Esophagus muscularis mucosa (tissue), 4 donors: Measurements from ENCODE around the gene PEX14. TPM values are rescaled to one million over a fixed set of nuclear protein-coding genes. Genes with fewer than 3 reads are reported as not detected.

Source experiments
- DNase-seq: peaks from one replicate; pipeline ENCODE4 v3.0.0-alpha.2; 2017; ENCODE audit errors: extremely low spot score
- H3K27ac ChIP-seq, 4 donors: fragments of 200-600 bp; sonication (generic); replicated peaks in 1 of 4; 1 replicate in 3 of 4; 2 replicates in 1 of 4; pipeline ENCODE4 v1.5.1; 2016 to 2019; ENCODE audit warnings: mild to moderate bottlenecking in 1 of 4
- H3K27me3 ChIP-seq, 4 donors: fragments of 200-600 bp; sonication (generic); one replicate each; pipeline versions ENCODE4 v1.5.1 to v1.6.0; 2016 to 2019
- H3K36me3 ChIP-seq, 4 donors: fragments of 200-600 bp; sonication (generic); one replicate each; pipeline ENCODE4 v1.5.1; 2016 to 2019
- H3K4me1 ChIP-seq, 4 donors: fragments of 200-600 bp; sonication (generic); one replicate each; pipeline ENCODE4 v1.5.1; 2016 to 2019
- H3K4me3 ChIP-seq, 4 donors: fragments of 200-600 bp; sonication (generic); 1 replicate in 2 of 4; 2 replicates in 2 of 4; pipeline ENCODE4 v1.5.1; 2016 to 2019; ENCODE audit warnings: mild to moderate bottlenecking in 4 of 4, moderate library complexity in 1 of 4
- H3K9me3 ChIP-seq, 4 donors: fragments of 200-600 bp; sonication (generic); 1 replicate in 3 of 4; 2 replicates in 1 of 4; pipeline ENCODE4 v1.5.1; 2016 to 2019
- CTCF ChIP-seq, 3 experiments: fragments of 200-600 bp in 2 of 3; fragments of 450-650 bp in 1 of 3; sonication (generic) in 2 of 3; IDR thresholded peaks; one replicate each; pipeline ENCODE4 v1.5.1; 2017 to 2019; ENCODE audit warnings: antibody characterized with exemption in 3 of 3, mild to moderate bottlenecking in 2 of 3, moderate library complexity in 1 of 3
- EP300 ChIP-seq: sonication (generic); formaldehyde crosslinking; IDR thresholded peaks from one replicate; pipeline ENCODE4 v1.6.1; 2017; ENCODE audit warnings: antibody characterized with exemption
- POLR2A ChIP-seq: fragments of 450-650 bp; IDR thresholded peaks from one replicate; pipeline ENCODE4 v1.6.1; 2017; ENCODE audit warnings: antibody characterized with exemption, moderate library complexity, mild to moderate bottlenecking, low read depth
- POLR2AphosphoS5 ChIP-seq, 2 donors: sonication (generic); formaldehyde crosslinking; IDR thresholded peaks; one replicate each; pipeline ENCODE4 v1.6.1; 2017; ENCODE audit warnings: antibody characterized with exemption in 2 of 2
- WGBS: methylation state at CpG from one replicate; pipeline ENCODE4 v1.1.5; 2018; 5-methylcytosine and 5-hydroxymethylcytosine counted together
- intact Hi-C: fragments of 100-400 bp; cut with DNase I; formaldehyde crosslinking; loops from one replicate; pipeline ENCODE4 v1.15.1; 2023
- total RNA-seq, 4 donors: library from RNA; depleted of rRNA; stranded (reverse); fragments of >200 nt; gene quantifications; one replicate each; pipeline versions ENCODE4 v1.1.0 to v1.2.1, GENCODE V29; 2016

Gene PEX14
- total RNA-seq, 4 donors from 2014 or later, result 16.2 to 24.2 (median 20.1) TPM

DNA sequence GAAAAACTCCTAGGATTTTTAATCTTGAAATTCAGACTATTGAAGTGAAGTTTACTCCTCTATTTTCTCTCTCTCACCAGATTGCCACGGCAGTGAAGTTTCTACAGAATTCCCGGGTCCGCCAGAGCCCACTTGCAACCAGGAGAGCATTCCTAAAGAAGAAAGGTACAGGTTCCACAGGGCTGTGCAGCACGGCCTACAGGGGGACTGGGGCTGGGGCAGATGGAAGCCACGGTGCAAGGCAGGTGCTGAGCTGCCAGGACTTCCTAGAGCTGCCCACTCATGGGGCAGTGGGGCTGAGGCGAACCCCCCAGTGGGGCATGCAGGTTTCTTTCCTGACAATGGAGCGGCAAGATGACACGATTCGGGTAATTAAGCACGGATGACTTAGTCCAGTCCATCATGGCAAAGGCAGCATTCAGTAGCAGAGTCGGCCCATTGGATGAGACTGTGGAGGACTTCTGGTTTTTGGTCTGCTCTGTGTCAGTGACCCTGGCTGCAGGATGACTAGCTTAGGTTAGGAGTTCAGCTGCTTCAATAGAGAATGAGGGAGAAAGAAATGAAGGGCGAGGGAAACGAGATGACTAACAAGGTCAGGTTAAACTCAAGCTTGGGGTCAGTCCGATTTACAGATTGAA lies 61.5 kb downstream of the PEX14 start:
- 89% methylated on average over 12 of the region's 14 CpGs for WGBS
- DNase-seq, result no peak
- H3K9me3 ChIP-seq, result no peaks in the 10 kb centered on the region
- H3K4me1 ChIP-seq, result peaks cover 33 to 37% (median 35%) of the 10 kb centered on the region in 4 donors
- H3K4me3 ChIP-seq, result no peak overlapping the region
- H3K27me3 ChIP-seq, result no peaks in the 10 kb centered on the region
- H3K27ac ChIP-seq, result no peak overlapping the region
- TF ChIP-seq POLR2AphosphoS5 (IDR thresholded peaks at IDR 0.05) (no peak), POLR2A (no peak), EP300 (no peak), CTCF (IDR thresholded peaks at IDR 0.05) (no peak)
- intact Hi-C loops, result no loop called here
- peaks cover 0 to 23% (median 4%) of the 10 kb centered on the region in 4 donors for H3K36me3 ChIP-seq

- H3K27me3 ChIP-seq, result no peaks in the 10 kb centered on the region
- no peak for DNase-seq
- WGBS, result 88% methylated on average over 12 of the region's 15 CpGs
- no peak overlapping the region for H3K27ac ChIP-seq
- H3K4me1 ChIP-seq, result peaks cover 33 to 37% (median 34%) of the 10 kb centered on the region in 4 donors
- no peak overlapping the region for H3K4me3 ChIP-seq
- H3K9me3 ChIP-seq, result no peaks in the 10 kb centered on the region
- intact Hi-C loops, result no loop called here
- no peak for TF ChIP-seq CTCF (IDR thresholded peaks at IDR 0.05)
- no peak for TF ChIP-seq POLR2AphosphoS5 (IDR thresholded peaks at IDR 0.05)
- TF ChIP-seq EP300, result no peak
- TF ChIP-seq POLR2A, result no peak
- peaks cover 0 to 23% (median 8%) of the 10 kb centered on the region in 4 donors for H3K36me3 ChIP-seq
These were observed 62.5 kb downstream of the PEX14 start for GRCh38 chr1:10537082-10537766.

DNA sequence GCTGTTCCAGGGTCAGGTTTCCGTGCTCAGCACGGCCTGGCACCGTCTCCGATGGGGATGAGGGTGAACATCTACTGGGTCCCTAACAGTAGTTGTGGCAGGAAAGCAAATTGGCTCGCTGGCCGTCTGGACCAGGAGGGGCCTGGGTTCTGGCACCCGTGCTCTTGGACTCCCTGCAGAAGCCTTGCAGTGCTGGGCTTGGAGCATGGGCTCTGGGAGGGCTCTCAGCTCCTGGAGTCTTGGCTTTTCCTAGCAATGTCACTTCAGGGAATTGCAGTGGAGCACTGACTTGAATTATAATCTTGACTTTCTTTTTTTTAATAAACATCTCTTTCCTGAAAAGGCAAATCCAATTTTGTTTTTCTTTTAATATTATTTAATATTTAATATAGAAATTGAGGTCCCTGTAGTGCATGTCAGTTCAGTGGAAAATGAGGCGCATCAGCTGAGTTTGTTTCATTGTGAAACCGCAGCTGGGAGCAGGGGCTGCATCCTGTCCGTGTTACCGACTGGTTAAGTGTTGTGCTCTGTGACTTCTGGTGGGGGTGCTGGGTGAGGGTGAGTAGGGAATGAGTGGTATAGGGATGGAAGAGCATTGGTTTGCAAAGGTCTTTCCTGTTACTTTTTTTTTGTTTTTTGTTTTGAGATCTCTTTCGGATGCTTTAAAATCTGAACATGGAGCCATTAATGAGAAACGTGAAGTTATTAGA lies 64.1 kb downstream of the PEX14 start:
- Histone ChIP-seq H3K4me3 (no peak overlapping the region), H3K27me3 (no peaks in the 10 kb centered on the region), H3K9me3 (no peaks in the 10 kb centered on the region), H3K4me1 (peaks cover 33 to 37% (median 34%) of the 10 kb centered on the region in 4 donors), H3K27ac (peak overlapping the region; percentile 18 to 81 (median 68)), H3K36me3 (peaks cover 0 to 23% (median 9%) of the 10 kb centered on the region in 4 donors)
- no peak for DNase-seq
- WGBS, result 59% methylated on average over 13 of the region's 13 CpGs
- intact Hi-C loops, result no loop called here
- TF ChIP-seq POLR2A (no peak), CTCF (IDR thresholded peaks at IDR 0.05) (no peak), EP300 (no peak), POLR2AphosphoS5 (IDR thresholded peaks at IDR 0.05) (no peak)

DNA sequence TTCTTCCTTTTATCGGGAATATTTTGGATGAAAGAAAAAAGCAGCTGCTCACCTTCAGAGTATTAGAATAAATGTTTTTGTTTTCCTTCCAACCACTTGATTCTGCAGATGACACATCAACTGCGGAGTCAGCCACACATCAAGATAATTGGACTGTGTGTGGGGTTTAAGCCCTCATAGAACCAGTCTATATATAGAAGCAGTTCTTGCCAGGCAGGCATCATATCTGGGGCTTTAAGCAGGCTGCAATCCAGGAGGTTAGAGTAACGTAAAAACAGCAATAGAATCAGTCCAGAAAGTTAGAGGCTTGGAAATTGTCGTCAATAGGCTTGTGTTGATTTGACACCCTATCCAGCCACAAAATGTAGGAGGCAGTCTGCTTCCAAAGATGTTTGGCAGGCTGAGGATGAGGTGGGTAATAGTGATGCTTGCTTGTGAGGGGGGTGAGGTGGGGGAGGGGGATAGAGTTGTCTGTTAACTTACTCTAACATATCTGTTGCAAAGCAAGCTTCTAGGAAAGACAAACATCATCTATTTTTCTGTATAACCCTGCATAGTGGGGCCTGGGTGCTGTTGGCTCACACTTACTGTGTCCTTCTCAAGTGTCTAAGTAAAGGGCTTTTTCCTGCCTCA lies 64.8 kb downstream of the PEX14 start:
- H3K9me3 ChIP-seq, result no peaks in the 10 kb centered on the region
- no peak for DNase-seq
- H3K36me3 ChIP-seq, result peaks cover 0 to 23% (median 9%) of the 10 kb centered on the region in 4 donors
- H3K27ac ChIP-seq, result peak overlapping the region; percentile 62 to 81 (median 68)
- no peak overlapping the region for H3K4me3 ChIP-seq
- no peaks in the 10 kb centered on the region for H3K27me3 ChIP-seq
- 47% methylated on average over 4 of the region's 4 CpGs for WGBS
- intact Hi-C loops, result no loop called here
- peaks cover 33 to 37% (median 34%) of the 10 kb centered on the region in 4 donors for H3K4me1 ChIP-seq
- TF ChIP-seq CTCF (IDR thresholded peaks at IDR 0.05) (no peak), EP300 (no peak), POLR2A (no peak), POLR2AphosphoS5 (IDR thresholded peaks at IDR 0.05) (no peak)
